ENCODE results near the gene CYBRD1.
A peak's percentile ranks its signal among the peaks of the same experiment; 100 is the strongest.

CYBRD1 gene

DNA sequence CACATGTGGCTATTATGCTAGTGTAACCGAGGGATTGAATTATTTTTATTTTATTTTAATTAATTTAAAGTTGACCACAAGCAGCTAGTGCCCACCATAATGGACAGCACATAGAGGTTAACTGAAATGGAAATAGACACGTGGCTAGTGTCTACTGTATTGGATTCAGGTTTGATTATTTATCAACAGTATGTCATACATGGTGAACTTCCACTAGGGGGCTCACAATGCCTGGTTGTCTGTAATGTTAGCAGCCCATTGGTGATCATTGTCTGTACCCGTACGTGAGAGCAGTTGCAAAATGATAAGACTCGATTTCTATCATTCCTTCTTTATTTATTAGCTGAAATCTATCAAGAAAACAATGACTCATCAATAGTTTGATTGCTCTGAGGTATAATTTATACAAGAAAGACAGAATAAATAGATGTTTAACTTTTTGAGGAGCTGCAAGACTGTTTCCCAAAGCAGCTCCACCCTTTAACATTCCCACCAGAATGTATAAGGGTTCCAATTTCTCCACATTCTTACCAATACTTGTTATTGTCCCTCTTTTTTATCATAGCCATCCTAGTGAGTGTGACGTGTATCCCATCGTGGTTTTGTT is 76.5 kb downstream of the CYBRD1 start:
- DNase-seq (ENCODE audit: low spot score), result peak; percentile 39
- FAIRE-seq, result peak; percentile 45

DNA sequence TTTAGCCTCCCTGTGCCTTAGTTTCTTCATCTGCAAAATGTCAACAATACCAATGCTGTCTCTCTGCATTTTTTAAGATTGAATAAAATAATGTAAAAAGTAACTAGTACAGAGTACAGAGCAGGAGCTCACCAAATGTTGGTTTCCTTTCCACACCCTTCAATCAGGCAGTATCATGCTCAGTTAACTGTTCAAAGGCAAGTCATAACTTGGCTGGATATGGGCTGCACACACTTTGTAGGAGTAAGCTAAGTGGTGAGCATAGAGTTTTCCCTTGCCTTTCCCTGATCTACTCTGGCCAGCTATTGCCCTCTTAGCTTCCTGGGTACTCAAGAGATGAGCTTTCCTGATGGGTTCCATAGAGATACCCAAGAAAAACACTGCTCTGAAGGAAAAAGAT is 77.9 kb downstream of the CYBRD1 start:
- FAIRE-seq, result no peak
- DNase-seq (ENCODE audit: low spot score), result no peak

DNA sequence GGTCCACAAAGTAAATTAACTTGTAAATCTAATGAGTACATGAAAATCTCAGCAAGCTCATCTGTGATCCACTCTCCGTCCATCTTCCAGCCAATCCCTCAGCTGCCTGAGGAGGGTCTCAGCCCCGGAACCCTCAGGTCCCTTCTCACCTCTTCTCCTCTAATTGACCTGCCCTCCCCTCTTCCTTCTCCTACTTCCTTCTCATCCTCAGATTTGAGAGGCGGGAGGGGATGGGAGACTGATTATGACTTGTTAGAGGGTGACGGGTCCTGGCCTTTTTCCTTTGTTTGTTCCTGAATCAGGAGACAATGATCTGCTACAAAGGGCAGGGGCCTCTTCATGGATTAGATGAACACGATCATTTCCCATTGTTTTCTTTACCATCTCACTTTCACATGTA is 80.1 kb downstream of the CYBRD1 start:
- DNase-seq (ENCODE audit: low spot score) (no peak), FAIRE-seq (no peak)

Measured in RCC 7860 (cell line).